Fibroblast of mammary gland (primary cell): ENCODE results near the gene SULT1B1.
"Not testable (repeated sequence)": the region's sequence is repeated elsewhere in the genome, so short reads cannot be mapped to it uniquely, and the experiment has no call there.

ENCODE experiments used
- DNase-seq: peaks from one replicate; pipeline ENCODE4 v3.0.0-alpha.2; 2010; ENCODE audit warnings: low read depth
- H3K4me3 ChIP-seq: 2 replicates; pipeline ENCODE4 v1.5.1; 2011; ENCODE audit warnings: low read depth, mild to moderate bottlenecking, low read length, moderate library complexity; ENCODE audit not compliant: control insufficient read depth
- TF ChIP-seq, protein P1 (sequence below): conservative IDR thresholded peaks from 2 replicates; pipeline ENCODE4 v1.5.1; 2011; ENCODE audit warnings: low read depth, low read length, inconsistent platforms; ENCODE audit not compliant: control insufficient read depth, insufficient read depth

Gene SULT1B1

DNA sequence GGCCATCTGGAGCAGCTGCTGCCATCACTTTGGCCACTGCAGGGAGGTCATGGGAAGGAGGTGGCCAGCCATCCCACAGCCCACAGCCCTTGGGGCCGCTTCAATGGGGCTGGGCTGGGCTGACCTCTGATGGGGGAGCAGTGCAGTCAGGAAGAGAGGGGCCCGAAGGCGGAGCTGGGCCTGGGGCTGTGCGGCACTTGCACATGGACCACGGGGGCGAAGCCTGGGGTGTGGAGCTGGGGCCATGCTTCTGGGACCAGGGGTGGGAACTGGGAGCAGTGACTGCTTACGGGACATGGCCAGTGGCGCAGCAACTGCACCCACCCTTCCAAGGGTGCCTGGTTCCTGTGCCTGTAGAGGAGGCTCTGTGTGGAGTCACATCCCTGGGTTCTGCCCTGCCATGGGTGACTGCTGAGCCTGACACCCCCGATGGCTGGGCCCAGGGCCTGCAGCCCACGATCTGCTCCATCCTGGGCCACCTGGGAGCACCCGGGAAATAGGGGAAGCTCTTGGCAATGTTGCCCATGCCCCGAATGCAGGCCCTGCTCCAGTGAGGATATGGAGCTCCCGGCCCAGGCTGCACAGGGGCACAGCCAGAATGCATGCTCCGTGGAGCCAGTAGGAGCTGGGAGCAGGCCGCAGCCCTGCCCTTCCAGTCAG is 22.4 kb upstream of the SULT1B1 start:
- no peak overlapping the region for H3K4me3 ChIP-seq
- no peak for DNase-seq
- TF ChIP-seq, protein P1, sequence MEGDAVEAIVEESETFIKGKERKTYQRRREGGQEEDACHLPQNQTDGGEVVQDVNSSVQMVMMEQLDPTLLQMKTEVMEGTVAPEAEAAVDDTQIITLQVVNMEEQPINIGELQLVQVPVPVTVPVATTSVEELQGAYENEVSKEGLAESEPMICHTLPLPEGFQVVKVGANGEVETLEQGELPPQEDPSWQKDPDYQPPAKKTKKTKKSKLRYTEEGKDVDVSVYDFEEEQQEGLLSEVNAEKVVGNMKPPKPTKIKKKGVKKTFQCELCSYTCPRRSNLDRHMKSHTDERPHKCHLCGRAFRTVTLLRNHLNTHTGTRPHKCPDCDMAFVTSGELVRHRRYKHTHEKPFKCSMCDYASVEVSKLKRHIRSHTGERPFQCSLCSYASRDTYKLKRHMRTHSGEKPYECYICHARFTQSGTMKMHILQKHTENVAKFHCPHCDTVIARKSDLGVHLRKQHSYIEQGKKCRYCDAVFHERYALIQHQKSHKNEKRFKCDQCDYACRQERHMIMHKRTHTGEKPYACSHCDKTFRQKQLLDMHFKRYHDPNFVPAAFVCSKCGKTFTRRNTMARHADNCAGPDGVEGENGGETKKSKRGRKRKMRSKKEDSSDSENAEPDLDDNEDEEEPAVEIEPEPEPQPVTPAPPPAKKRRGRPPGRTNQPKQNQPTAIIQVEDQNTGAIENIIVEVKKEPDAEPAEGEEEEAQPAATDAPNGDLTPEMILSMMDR, result no peak

DNA sequence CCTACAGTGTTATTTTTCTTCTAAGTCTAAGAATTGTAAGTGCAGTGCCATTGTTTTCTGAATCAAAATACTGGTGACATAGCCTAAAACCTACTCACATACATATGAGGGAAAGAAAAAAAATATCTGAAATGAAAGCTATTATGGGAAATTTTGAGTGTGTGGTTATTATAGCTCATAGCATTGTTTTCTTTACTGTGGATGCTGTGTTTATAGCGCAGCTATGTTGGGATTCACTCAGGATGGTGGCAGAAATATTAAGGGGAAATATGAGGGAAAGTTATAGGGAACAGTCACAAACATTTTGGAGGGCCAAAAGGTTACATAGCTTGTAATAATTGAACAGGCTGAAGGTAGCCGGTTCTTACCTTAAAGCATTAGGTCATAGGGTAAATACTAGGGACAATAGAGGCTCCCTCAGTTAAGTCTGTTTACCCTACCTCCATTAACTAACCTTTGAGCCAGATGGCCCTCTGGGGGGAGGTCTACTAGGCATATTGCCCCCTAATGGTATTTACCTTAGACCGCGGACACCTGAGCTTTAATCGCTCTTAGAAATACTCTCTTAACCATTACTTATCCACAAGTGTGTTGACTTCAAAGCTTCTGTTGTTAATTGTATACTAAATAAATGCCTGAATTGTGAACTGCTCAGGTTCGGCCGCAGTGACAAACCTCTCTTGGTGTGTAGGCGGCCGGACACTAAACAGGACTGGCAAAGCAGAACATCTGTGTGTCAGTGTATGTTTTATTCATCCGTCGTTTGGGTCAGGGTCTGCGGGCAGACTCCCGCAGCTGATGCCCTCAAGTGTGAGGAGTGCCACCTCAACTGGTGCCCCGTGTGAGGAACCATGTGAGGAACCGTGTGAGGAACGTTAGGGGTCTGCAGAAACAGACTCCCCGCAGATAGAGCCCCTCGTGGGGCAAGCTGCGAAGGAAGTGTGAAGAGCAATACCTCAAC is 21.3 kb upstream of the SULT1B1 start:
- no peak overlapping the region for H3K4me3 ChIP-seq
- TF ChIP-seq, protein P1, result no peak
- DNase-seq, result no peak

DNA sequence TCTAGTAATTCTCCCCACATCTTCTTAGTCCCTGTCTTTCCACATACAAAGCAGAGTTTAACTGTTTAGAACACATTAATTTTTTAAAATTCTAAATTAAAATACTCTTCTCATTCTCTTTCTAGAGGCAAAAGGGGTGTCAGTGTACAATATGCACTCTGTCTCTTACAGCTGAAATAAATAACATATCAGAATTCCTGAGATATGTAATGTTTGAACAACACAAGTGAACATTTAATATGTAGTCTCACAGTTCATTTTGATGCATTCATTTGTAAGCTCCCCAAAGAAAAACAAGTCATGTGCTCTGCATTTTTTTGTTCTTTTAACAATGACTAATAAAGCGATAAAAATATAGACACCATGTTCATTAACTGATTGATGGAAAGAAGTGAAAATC is 19.7 kb upstream of the SULT1B1 start:
- DNase-seq, result no peak
- TF ChIP-seq, protein P1, result no peak
- H3K4me3 ChIP-seq, result no peak overlapping the region

DNA sequence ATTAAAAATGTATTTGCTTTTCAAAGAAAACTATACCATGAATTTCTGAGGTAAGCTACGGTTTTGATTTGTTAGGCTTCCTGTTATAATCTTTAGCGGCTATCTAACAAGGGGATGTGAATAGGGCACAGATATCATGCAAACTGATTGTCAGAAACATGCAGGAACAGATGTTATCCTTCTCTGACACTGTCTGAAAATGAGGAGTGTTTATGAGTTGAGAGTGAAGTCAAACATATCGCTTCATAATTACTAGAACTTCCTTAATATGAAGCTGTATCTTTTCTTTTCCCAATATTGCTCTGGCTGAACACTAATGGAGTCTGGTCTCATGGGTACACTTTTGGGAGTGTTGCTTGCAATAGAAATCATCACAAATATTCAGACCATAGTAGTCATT is 16.3 kb upstream of the SULT1B1 start:
- no peak for DNase-seq
- H3K4me3 ChIP-seq, result no peak overlapping the region
- TF ChIP-seq, protein P1, result no peak

DNA sequence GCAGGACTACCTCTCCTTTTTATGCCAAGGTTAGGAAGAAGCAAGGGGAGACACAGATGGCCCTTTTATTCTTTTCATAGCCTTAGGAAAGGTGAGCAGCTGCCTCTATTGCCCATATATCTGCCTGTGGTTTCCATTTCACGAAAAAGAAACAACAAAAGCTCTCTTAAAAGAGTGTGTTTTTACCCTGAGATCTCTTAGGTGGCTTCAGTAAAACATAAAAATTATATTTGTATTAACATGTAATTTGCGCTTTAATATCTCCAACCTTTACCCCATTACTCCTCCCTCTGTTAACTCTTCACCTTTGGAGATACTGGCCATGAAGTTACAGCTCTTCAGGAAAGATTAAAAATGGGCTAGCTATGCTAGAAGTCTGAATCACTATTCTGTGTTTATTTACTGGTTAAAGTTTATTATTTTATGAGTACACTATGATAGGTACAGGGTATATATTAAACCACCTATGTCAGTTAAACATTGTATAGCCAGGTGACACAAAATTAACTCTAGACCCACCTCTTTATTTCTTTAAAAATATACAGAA is 15.0 kb upstream of the SULT1B1 start:
- no peak for DNase-seq
- TF ChIP-seq, protein P1, result no peak

DNA sequence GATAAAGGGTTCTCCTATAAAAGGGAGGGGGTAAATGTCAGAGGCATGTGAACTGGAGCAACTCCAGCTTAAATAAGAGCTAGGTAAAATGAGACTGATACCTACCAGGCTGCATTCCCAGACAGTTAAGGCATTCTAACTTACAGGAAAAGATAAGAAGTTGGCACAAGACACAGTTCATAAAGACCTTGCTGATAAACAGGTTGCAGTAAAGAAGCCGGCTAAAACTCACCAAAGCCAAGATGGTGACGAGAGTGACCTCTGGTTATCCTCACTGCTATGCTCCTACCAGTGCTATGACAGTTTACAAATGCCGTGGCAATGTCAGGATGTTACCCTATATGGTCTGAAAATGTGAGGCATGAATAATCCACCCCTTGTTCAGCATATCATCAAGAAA is 13.1 kb upstream of the SULT1B1 start:
- TF ChIP-seq, protein P1, result no peak
- H3K4me3 ChIP-seq, result no peak overlapping the region
- DNase-seq, result no peak

More for the DNA sequence above, 15.0 kb upstream of the SULT1B1 start:
- H3K4me3 ChIP-seq, result no peak overlapping the region

DNA sequence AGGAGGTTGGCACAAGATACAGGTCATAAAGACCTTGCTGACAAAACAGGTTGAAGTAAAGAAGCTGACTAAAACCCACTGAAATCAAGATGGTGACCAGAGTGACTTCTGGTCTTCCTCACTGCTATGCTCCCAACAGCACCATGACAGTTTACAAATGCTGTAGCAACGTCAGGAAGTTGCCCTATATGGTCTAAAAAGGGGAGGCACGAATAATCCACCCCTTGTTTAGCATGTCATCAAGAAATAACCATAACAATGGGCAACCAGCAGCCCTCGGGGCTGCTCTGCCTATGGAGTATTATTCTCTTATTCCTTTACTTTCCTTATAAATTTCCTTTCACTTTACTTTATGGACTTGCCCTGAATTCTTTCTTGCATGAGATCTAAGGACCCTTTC is 8.1 kb upstream of the SULT1B1 start:
- DNase-seq, H3K4me3 ChIP-seq: not testable (repeated sequence)
